Measurements from ENCODE around the gene ENTPD3.

DNA sequence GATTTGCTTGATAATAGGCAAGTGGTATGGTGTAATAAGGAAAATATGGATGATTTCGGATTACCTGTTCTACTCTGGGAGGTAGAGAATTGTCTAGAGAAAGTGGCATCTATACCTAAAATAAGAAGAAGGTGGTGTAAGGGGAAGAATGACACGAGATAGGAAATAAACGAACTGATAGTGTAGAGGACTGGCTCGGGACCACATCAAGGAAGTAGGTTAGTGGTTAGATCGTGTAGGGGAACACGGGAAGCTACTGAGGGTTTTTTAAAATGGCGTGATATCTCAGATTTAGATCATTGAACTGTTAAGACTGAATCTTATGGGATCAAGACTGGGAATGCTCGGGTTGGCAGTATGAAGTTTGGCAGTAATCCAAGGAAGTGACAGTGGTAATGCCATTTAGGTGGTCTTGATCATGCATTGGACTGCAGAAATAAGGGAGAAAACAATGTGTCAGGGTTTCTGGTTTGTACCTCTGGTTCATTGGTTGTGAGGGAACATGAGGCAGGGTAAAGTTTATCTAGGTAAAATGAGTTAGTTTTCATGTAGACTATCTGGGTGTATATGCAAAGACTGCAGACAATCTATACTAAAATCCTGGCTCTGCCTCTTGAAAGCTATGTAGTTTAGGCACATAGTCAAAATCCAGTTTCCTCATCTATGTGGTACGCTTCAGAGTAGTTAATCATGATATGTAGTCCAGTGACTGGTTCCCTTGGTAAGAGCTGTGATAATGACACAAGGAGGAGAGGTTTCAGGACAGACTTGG, 77.5 kb downstream of the ENTPD3 start:
- TF ChIP-seq CTCF (IDR thresholded peaks at IDR 0.05) (no peak), POLR2A (IDR thresholded peaks at IDR 0.05) (no peak), POLR2AphosphoS5 (IDR thresholded peaks at IDR 0.05) (peak in 1 of 4 donors; percentile 15)

All from sigmoid colon (tissue), 4 donors.